RWPE2 (cell line): ENCODE results near the gene MYO3B.
"Not testable (repeated sequence)": the region's sequence is repeated elsewhere in the genome, so short reads cannot be mapped to it uniquely, and the experiment has no call there.

Experiments
- ATAC-seq: fragments of 200-7000 bp; cut with Tn5 transposase; 3 replicates; pipeline ENCODE4 v1.9.1; 2021; ENCODE audit warnings: low read depth
- DNase-seq: peaks from one replicate; pipeline ENCODE4 v3.0.0-alpha.2; 2020; ENCODE audit warnings: low spot score
- H3K27ac ChIP-seq: fragments of 450-650 bp; 2 replicates; pipeline ENCODE4 v1.5.1; 2017; ENCODE audit warnings: mild to moderate bottlenecking; ENCODE audit not compliant: poor library complexity, severe bottlenecking
- H3K27me3 ChIP-seq: fragments of 250-450 bp; sonication (Bioruptor Pico); 2 replicates; pipeline ENCODE4 v1.5.1; 2021; ENCODE audit warnings: mild to moderate bottlenecking, moderate library complexity; ENCODE audit not compliant: insufficient read depth, poor library complexity, severe bottlenecking
- H3K36me3 ChIP-seq: fragments of 250-450 bp; sonication (Bioruptor Pico); 2 replicates; pipeline ENCODE4 v1.5.1; 2020; ENCODE audit warnings: low read depth, mild to moderate bottlenecking, moderate library complexity
- H3K4me1 ChIP-seq: fragments of 250-450 bp; sonication (Bioruptor Pico); 2 replicates; pipeline ENCODE4 v1.5.1; 2021; ENCODE audit warnings: mild to moderate bottlenecking, moderate library complexity; ENCODE audit not compliant: insufficient read depth, poor library complexity, severe bottlenecking
- H3K4me3 ChIP-seq: fragments of 250-450 bp; sonication (Bioruptor Pico); 2 replicates; pipeline ENCODE4 v1.5.1; 2021; ENCODE audit warnings: mild to moderate bottlenecking, moderate library complexity; ENCODE audit not compliant: severe bottlenecking
- H3K9me3 ChIP-seq: fragments of 250-450 bp; sonication (Bioruptor Pico); 2 replicates; pipeline ENCODE4 v1.5.1; 2021; ENCODE audit warnings: mild to moderate bottlenecking, moderate library complexity; ENCODE audit not compliant: severe bottlenecking
- TF ChIP-seq, protein P1 (sequence below): fragments of 450-650 bp; IDR thresholded peaks from one replicate; pipeline ENCODE4 v1.5.1; 2017; ENCODE audit warnings: mild to moderate bottlenecking, moderate library complexity; ENCODE audit not compliant: poor library complexity, severe bottlenecking

Gene MYO3B

DNA sequence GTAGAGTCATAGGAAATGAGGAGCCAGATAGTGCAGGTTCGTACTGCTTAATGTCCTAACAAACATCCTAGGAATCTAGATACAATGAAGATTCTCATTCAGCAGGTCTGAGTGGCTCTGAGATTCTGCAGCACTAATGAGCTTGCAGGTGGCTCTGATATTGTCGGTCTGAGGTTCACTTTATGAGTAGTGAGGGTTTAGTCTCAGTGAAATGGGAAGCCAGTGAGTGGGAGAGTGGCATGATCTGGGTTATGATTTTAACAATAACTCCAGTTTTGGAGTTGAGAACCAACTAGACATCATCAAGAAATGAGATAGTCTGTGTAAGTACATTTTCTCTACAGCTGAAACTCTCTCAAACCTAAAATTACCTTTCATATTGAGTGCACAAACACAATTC, 370.4 kb downstream of the MYO3B start:
- Histone ChIP-seq H3K4me1 (no peaks in the 10 kb centered on the region), H3K4me3 (no peak overlapping the region), H3K36me3 (no peaks in the 10 kb centered on the region), H3K27me3 (no peaks in the 10 kb centered on the region), H3K27ac (no peak overlapping the region), H3K9me3 (peaks cover 9% of the 10 kb centered on the region)
- DNase-seq, result no peak
- TF ChIP-seq, protein P1, sequence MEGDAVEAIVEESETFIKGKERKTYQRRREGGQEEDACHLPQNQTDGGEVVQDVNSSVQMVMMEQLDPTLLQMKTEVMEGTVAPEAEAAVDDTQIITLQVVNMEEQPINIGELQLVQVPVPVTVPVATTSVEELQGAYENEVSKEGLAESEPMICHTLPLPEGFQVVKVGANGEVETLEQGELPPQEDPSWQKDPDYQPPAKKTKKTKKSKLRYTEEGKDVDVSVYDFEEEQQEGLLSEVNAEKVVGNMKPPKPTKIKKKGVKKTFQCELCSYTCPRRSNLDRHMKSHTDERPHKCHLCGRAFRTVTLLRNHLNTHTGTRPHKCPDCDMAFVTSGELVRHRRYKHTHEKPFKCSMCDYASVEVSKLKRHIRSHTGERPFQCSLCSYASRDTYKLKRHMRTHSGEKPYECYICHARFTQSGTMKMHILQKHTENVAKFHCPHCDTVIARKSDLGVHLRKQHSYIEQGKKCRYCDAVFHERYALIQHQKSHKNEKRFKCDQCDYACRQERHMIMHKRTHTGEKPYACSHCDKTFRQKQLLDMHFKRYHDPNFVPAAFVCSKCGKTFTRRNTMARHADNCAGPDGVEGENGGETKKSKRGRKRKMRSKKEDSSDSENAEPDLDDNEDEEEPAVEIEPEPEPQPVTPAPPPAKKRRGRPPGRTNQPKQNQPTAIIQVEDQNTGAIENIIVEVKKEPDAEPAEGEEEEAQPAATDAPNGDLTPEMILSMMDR, result no peak
- no peak for ATAC-seq

DNA sequence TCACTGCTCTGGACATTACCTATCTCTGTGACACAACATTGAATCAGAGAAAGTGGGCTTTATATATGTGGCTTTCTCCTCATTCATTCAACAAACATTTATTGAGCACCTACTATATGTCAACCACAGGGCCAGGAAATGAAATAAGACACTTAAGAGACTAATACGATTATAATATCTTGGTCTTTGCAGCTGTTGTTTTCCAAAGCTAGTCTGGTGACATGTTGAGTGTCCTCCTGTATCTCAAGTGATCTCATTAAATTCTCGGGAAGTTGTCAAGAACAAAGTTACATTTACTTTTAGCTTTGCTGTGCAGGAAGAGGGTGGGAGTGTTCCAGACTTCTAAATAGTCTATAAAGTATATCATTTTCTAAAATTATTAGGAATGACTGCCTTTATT, 372.6 kb downstream of the MYO3B start:
- TF ChIP-seq, protein P1, result no peak
- DNase-seq (no peak), ATAC-seq (no peak)
- no peak overlapping the region for H3K4me3 ChIP-seq
- H3K36me3 ChIP-seq, result no peaks in the 10 kb centered on the region
- H3K27me3 ChIP-seq, result no peaks in the 10 kb centered on the region
- H3K27ac ChIP-seq, result no peak overlapping the region
- H3K9me3 ChIP-seq, result peaks cover 4% of the 10 kb centered on the region
- H3K4me1 ChIP-seq, result peaks cover 7% of the 10 kb centered on the region

GRCh38 chr2:170551899-170552298, 374.0 kb downstream of the MYO3B start:
- not testable (repeated sequence) for H3K9me3 ChIP-seq, DNase-seq, H3K4me1 ChIP-seq, ATAC-seq, H3K4me3 ChIP-seq, H3K36me3 ChIP-seq, H3K27me3 ChIP-seq, H3K27ac ChIP-seq

DNA sequence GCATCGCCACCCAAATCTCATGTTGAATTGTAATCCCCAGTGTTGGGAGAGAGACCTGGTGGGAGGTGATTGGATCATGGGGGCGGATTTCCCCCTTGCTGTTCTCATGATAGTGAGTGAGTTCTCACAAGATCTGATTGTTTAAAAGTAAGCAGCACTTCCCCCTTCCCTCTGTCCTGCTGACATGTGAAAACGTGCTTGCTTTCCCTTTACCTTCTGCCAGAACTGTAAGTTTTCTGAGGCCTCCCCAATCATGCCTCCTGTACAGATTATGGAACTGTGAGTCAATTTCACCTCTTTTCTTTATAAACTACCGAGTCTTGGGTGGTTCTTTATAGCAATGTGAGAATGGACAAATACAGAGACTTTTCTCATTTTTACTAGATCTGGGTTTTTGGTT, 375.8 kb downstream of the MYO3B start:
- Histone ChIP-seq H3K27ac (no peak overlapping the region), H3K4me3 (no peak overlapping the region), H3K4me1 (peaks cover 7% of the 10 kb centered on the region), H3K9me3 (peaks cover 4% of the 10 kb centered on the region), H3K36me3 (no peaks in the 10 kb centered on the region), H3K27me3 (no peaks in the 10 kb centered on the region)
- DNase-seq (no peak), ATAC-seq (no peak)
- TF ChIP-seq, protein P1, result no peak

DNA sequence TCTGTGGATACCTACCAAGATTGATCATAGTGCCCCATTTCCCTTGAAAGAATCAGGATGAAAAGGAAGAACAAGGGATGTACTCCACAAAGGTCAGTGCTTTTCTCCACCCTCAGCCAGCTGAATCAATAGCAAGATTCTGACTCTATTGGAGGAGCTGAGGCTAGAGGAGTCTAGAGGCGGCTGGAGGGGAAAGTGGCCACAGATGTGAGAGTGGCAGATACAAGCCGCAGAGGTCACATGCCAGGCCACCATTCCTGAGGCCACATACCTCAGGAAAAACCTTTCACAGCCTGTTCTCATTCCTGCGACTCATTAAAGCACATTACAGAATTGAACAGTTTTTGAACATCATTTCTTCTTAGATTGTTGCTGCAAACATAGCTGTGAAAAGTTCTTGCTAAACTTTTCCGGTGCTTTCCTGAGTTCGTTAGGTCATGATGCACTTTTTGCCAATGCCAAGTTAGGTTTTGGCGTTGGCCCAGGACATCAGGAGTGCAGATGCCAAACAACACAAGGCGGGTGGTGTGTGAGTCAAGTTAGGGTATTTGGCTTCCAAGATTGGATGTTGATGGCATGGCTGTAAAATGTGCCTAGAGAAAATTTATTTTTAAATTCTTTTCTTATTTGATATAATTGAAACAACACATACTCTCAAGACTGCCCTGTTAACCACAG, 376.5 kb downstream of the MYO3B start:
- Histone ChIP-seq H3K27me3 (no peaks in the 10 kb centered on the region), H3K9me3 (peaks cover 4% of the 10 kb centered on the region), H3K36me3 (no peaks in the 10 kb centered on the region), H3K27ac (no peak overlapping the region), H3K4me1 (peaks cover 7% of the 10 kb centered on the region), H3K4me3 (no peak overlapping the region)
- peak; percentile 69 for DNase-seq
- TF ChIP-seq, protein P1, result no peak
- peak; percentile 70 for ATAC-seq
